COLO668 (cell line): ENCODE data around the gene PXYLP1.

Source experiments
- DNase-seq: peaks from one replicate; lab custom pipeline; 2025; ENCODE audit not compliant: unreplicated experiment; lab: John Stamatoyannopoulos, UW

Gene PXYLP1

DNA sequence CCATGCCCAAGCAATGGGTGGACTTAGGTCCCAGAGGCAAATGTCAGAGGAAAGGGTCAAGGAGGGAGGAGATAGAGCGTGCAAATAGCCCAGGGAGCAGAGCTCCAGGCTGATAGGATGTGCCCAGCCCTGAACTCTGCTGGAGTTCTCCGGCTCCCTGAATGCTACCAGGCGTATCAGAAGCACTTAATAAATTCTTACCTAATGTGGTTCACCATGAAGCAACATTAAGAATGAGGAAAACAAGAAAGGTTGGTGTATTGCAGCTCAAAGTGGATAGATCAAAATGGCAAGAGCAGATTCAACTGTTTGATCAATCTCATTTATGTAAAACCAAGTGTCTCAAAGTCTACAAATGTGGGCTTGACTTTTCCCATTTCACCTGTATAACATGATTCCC, 38.3 kb downstream of the PXYLP1 start:
- DNase-seq = no peak

GRCh38 chr3:141271279-141272030, 39.8 kb downstream of the PXYLP1 start:
- DNase-seq = peak; percentile 2

- DNase-seq = no peak
Observed at GRCh38 chr3:141272906-141273662, 41.5 kb downstream of the PXYLP1 start.

DNA sequence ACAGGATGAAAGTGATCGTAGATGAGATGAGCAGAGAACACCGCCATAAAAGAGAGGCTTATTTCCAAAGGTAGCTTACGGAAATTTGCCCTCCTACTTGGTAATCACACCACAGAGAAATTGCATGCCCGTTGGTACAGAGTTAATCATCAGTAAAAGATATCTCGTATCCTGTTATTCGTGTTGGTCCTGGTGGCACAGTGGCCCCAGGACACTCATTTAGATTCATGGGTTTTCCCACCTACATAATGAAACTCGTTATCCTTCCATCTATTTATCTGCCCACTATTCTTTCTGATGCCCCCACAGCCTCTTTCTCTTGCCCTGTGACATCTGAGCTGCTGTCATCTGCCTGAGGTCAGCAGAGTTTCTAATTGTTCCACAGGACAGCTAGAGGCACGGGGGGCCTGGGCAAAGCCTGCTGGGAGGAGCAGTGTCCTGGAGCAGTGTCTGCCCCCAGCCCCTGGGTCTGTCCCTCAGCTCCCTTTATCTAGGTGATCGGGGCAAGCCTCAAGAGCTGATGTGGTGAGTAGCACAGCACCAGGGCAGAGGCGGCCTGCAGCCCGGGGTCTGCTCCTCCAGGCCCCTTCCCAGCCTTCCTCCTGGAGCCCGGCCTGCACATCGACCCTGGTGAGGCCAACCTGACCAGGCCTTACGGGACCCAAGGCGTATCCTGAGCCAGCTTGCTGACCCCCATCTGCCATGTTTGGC, 42.2 kb downstream of the PXYLP1 start:
- no peak for DNase-seq

DNA sequence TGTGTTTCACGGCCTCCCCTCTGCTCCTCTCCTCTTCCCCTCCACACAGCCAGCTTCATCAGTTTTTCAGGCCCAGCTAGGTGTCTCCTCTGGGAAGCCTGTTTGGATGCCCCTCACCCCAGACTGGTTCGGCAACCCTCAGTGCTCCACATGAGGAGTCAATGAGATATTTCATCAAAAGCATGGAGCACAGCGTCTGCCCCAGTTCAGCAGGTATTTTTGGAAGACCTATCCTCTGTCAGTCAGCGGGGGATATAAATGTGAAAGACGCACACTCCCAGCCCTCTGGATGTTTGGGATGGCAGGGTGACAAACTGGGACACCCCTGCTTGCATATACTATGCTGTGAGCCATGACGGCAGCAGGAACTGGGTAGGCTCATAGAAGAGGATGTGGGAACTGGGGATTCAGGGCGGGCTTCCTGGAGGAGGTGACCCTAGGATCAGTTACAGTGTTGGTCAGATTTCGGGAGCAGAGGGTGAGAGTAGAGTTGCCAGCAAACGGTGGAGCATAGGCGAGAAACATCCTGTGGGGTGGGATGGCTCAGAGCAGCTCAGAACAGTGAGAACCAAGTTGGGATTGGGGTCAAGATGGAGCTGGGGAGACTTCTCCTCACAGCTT, 42.9 kb downstream of the PXYLP1 start:
- DNase-seq = no peak

DNA sequence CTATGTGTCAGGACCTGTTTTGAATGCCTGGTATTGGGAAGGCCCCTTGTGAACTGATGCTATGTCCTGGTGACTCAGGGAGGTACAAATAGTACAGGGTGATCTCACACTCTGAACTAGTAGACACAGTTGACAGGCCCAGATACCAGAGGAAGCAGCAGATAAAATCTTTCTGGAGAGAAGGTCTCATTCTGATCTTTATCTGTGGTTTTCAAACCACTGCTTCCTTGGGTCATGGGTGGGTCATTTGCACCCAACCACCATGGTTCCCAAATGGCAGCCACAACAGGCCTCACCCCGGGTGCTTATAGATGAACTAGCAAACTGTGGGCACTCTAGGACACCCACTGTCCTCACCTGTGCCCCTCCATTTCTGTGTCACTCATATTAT, 43.4 kb downstream of the PXYLP1 start:
- DNase-seq = no peak

DNA sequence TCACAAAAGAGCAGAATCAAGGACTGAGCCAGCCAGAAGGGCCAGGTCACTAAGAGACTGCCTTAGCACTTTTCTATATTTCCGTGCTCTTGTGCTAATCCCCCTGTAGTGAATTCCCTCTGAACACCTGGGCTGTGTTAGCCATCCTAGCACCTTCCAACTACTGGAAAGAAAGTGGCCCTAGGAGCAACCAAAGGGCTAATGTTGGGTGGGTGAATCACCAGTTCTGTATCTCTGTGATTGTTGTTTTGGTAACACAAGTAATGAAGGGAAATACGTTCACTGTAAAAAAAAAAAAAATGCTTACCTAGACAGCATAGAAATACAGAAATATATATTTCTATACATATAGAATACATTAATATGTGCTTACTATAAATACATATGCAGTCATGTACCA, 43.9 kb downstream of the PXYLP1 start:
- no peak for DNase-seq

DNA sequence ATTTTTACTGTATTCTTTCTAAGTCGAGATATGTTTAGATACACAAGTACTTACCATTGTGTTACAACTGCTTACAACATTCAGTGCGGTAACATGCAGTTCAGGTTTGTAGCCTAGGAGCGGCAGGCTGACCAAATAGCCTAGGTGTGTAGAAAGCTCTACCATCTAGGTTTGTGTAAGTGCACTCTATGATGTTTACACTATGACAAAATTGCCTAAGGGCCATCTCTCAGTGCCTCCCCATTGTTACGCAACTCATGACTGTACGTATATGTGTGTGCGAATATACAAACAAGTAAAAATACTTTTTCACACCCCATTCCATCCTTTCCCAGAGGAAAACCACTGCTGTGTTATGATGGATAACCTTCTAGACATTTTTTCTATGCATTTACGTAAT, 44.3 kb downstream of the PXYLP1 start:
- peak; percentile 33 for DNase-seq

DNA sequence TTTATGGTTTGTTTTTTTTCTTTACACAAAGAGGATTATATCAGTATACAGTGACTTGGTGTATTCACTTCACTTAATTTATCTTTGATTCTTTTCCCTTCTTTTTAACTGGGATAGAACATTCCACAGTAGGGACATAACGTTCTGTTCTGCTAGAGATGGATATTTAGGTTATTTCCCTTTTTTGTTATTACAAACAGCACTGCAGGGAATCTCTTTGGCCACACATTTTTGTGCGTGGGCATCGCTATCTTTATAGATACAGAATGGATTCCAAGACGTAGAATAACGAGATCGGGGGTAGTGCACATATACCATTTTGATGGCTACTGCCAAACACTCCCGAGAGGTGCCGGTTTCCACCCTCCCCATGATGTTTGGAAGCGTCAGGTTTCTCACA, 44.8 kb downstream of the PXYLP1 start:
- no peak for DNase-seq

DNA sequence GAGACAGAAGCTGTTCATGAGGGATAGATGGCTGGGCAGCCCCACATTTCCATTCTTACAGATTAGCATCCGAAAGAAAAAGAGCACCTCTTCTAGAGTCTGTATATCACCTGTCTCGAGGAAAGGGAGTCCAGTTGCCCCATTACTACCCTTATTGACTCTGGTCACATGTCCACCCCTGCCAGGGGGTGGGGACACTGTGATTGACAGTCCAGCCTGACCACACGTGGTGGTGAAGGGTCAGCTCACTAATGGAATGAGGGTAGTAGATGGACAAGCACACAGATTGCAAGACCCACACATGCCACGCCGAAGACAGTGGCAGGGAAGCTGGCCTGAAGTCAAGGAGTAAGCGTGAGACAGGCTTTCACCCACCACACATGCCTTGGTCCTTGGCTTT, 45.8 kb downstream of the PXYLP1 start:
- no peak for DNase-seq

GRCh38 chr3:141278196-141279076, 46.8 kb downstream of the PXYLP1 start:
- DNase-seq = no peak

DNA sequence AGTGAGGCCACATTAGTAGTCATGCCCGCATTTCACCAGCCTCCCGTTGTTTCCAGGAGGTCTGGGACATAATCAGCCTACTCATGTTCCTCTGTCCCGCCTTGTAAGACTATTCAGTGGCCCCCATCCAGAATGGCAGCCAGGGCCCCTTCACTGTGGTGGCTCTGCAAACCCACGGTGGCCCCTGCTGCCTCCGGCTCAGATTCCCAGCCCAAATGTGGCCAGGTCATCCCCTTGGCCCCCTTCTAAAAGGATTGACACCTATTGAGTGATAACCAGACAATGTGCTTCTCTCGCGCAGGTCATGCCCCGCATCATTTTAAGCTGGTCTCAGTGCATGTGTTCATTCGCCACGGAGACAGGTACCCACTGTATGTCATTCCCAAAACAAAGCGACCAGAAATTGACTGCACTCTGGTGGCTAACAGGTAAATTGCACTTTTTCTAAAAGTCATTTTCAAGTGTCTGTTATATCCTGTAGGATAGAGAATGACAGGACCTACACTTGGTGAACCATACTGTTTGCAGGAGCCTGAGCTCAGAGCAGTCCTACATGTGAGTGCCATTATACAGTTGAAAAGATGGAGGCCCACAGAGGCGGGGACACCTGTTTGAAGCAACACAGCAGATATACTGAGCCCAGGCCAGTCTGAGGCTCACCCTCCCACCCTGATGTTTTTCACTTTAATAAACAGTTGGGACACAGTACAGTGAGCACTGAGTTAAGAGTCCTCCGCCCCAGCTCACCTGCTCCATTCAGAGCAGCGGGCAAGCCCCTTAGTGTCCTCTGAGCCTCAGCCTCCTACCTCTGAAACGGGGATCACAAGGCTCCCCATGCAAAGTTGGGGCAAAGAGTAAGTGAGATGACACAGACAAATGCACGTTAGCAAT, 47.7 kb downstream of the PXYLP1 start:
- peak; percentile 8 for DNase-seq

DNA sequence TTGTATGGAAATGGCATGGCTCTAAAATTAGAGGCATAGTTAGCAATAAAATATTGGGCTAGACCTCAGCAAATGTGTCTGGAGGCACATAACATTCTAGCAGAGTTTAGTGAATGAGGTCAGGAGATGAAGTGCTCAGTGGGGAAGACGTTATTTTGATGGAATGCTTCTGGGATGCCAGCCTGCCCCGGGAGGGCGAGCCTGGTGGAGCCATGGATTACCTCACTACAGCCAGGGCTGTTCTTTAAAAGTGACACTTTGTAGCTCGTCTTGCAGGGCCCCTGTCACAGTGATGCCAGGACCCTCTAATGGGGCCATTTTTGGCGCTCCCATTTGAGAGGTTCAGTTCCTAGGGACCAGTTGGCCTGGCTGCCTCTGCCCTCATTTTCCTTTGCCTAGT, 48.5 kb downstream of the PXYLP1 start:
- no peak for DNase-seq

- DNase-seq = no peak
Observed at GRCh38 chr3:141280690-141281089, 49.1 kb downstream of the PXYLP1 start.

GRCh38 chr3:141285570-141285969, 53.9 kb downstream of the PXYLP1 start:
- no peak for DNase-seq

DNA sequence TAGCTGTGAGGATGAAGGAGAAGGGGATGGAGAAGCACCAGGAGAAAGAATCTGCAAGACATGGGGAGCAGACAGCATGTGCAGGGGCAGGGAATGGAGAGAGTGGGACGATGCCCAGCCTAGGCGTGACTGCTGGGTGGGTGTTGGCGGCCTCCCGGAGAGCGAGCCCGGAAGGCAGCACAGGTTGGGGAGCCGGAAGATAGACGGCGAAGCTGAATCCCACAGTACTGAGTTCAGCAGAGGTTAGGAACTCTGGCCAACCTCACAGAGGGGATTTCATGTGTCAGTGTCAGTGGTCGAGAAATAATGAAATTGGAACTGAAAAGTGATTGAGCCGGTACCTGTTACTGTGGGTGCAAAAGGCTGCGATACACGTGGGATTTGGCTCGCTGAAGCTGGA, 55.2 kb downstream of the PXYLP1 start:
- no peak for DNase-seq

- DNase-seq = no peak
Observed at GRCh38 chr3:141287326-141287725, 55.7 kb downstream of the PXYLP1 start.

GRCh38 chr3:141288336-141288990, 56.8 kb downstream of the PXYLP1 start:
- DNase-seq = no peak

- DNase-seq = no peak
Observed at GRCh38 chr3:141289228-141289772, 57.7 kb downstream of the PXYLP1 start.
